ENCODE results near the gene GRIK5.

DNA sequence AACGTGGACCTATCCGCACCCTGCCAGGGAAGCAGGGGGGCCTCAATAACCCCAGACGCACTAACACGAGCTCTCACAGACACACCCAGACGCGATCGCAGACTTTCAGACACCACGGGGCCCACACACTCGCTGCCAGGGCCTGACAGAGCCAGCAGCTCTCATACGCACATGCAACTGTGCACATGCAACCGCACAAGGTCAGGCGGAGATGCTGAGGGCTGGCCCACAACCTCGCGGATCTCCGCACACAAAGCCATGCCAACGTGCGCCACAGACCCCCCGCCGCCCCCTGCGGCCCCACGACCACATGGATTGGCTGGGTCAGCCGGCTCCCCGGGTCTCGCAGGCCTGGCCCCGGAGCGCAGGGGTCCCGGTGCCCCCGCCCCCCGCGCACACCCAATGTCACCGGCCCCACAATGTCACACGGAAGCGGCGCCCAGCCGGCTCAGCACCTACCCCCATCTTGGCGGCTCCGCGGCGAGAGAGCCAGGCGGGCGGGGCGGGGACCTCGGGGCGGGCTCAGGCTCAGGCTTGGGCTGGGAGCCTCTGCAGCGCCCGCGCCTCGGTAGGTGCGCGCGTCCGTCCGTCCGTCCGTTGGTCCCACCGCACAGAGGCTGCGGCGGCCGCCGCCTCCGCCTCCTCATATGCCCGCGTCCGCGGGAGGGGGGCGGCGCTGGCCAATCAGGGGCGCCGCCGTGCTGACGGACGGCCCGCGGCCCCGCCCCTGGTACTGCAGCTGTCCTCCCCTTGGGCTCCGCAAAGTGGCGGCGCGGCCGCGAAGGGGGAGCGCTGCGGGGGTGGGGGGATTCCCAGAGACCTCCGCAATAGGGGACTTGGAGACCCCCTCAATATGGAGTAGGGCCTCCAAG, 76.2 kb downstream of the GRIK5 start, which contains the start of gene ATP1A3:
- TF ChIP-seq, protein P1, sequence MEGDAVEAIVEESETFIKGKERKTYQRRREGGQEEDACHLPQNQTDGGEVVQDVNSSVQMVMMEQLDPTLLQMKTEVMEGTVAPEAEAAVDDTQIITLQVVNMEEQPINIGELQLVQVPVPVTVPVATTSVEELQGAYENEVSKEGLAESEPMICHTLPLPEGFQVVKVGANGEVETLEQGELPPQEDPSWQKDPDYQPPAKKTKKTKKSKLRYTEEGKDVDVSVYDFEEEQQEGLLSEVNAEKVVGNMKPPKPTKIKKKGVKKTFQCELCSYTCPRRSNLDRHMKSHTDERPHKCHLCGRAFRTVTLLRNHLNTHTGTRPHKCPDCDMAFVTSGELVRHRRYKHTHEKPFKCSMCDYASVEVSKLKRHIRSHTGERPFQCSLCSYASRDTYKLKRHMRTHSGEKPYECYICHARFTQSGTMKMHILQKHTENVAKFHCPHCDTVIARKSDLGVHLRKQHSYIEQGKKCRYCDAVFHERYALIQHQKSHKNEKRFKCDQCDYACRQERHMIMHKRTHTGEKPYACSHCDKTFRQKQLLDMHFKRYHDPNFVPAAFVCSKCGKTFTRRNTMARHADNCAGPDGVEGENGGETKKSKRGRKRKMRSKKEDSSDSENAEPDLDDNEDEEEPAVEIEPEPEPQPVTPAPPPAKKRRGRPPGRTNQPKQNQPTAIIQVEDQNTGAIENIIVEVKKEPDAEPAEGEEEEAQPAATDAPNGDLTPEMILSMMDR (optimal IDR thresholded peaks at IDR 0.05 in 1 of 3, IDR thresholded peaks at IDR 0.05 in 1 of 3, conservative IDR thresholded peaks at IDR 0.05 in 1 of 3; ENCODE audit: extremely low read depth in 1 of 3, insufficient read depth in 2 of 3, low read length in 3 of 3) = no peak
- TF ChIP-seq EZH2 (IDR thresholded peaks at IDR 0.05; ENCODE audit: low read length) = peak; percentile 42
